Lower lobe of right lung (tissue), 2 donors: ENCODE results near the gene ASB15. TPM values are rescaled to one million over a fixed set of nuclear protein-coding genes. Genes with fewer than 3 reads are reported as not detected.
"Not testable (repeated sequence)": the region's sequence is repeated elsewhere in the genome, so short reads cannot be mapped to it uniquely, and the experiment has no call there.

Experiments used
- ATAC-seq, 2 donors: fragments of 200-7000 bp; cut with Tn5 transposase; one replicate each; pipeline ENCODE4 v1.9.1; 2020 to 2022; ENCODE audit warnings: mild to moderate bottlenecking in 2 of 2, moderate library complexity in 2 of 2
- DNase-seq: peaks from one replicate; pipeline ENCODE4 v3.0.0-alpha.2; 2020
- H3K27ac ChIP-seq: fragments of 200-600 bp; one replicate; pipeline ENCODE4 v1.8.0; 2022
- H3K27me3 ChIP-seq: fragments of 200-600 bp; one replicate; pipeline ENCODE4 v1.8.0; 2022; ENCODE audit warnings: low read depth
- H3K36me3 ChIP-seq: fragments of 200-600 bp; one replicate; pipeline ENCODE4 v1.8.0; 2022; ENCODE audit warnings: mild to moderate bottlenecking
- H3K4me1 ChIP-seq: fragments of 200-600 bp; one replicate; pipeline ENCODE4 v1.8.0; 2022
- H3K4me3 ChIP-seq: fragments of 200-600 bp; one replicate; pipeline ENCODE4 v1.8.0; 2022; ENCODE audit warnings: mild to moderate bottlenecking
- H3K9me3 ChIP-seq: fragments of 200-600 bp; one replicate; pipeline ENCODE4 v1.8.0; 2022
- intact Hi-C: fragments of 100-400 bp; cut with DNase I; formaldehyde crosslinking; loops from one replicate; pipeline ENCODE4 v1.11.0; 2022
- total RNA-seq: library from RNA; stranded (reverse); fragmentation: NEBNext Ultra II Directional; extraction: Animal tissue kit (Norgen Biotek cat#: 25700); gene quantifications from one replicate; pipeline ENCODE4 v1.2.1, GENCODE V29; 2021
- TF ChIP-seq, protein P1 (sequence below): fragments of 200-600 bp; IDR thresholded peaks from one replicate; pipeline ENCODE4 v1.8.0; 2022; ENCODE audit warnings: antibody characterized with exemption, mild to moderate bottlenecking
- donor health status: DM: no; HTN: yes; CAD: no; lungs with severe emphysema.

The ASB15 gene
- total RNA-seq, 1 donor from 2014 or later = not detected

DNA sequence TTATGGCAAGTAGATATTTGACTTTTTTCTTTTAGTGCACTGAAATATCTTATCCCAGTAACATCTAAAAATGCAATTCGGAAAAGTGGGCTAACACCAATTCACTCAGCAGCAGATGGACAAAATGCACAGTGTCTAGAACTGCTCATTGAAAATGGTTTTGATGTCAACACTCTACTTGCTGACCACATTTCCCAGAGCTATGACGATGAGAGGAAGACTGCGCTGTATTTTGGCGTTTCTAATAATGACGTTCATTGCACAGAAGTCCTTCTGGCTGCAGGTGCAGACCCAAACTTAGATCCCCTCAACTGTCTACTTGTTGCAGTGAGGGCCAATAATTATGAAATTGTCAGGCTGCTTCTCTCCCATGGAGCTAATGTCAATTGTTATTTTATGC lies 27.2 kb downstream of the ASB15 start:
- Histone ChIP-seq H3K27ac (no peak overlapping the region), H3K27me3 (no peaks in the 10 kb centered on the region), H3K4me1 (no peaks in the 10 kb centered on the region), H3K4me3 (no peak overlapping the region), H3K36me3 (no peaks in the 10 kb centered on the region), H3K9me3 (no peaks in the 10 kb centered on the region)
- intact Hi-C loops = no loop called here
- ATAC-seq (no peak), DNase-seq (no peak)
- TF ChIP-seq, protein P1, sequence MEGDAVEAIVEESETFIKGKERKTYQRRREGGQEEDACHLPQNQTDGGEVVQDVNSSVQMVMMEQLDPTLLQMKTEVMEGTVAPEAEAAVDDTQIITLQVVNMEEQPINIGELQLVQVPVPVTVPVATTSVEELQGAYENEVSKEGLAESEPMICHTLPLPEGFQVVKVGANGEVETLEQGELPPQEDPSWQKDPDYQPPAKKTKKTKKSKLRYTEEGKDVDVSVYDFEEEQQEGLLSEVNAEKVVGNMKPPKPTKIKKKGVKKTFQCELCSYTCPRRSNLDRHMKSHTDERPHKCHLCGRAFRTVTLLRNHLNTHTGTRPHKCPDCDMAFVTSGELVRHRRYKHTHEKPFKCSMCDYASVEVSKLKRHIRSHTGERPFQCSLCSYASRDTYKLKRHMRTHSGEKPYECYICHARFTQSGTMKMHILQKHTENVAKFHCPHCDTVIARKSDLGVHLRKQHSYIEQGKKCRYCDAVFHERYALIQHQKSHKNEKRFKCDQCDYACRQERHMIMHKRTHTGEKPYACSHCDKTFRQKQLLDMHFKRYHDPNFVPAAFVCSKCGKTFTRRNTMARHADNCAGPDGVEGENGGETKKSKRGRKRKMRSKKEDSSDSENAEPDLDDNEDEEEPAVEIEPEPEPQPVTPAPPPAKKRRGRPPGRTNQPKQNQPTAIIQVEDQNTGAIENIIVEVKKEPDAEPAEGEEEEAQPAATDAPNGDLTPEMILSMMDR = no peak

DNA sequence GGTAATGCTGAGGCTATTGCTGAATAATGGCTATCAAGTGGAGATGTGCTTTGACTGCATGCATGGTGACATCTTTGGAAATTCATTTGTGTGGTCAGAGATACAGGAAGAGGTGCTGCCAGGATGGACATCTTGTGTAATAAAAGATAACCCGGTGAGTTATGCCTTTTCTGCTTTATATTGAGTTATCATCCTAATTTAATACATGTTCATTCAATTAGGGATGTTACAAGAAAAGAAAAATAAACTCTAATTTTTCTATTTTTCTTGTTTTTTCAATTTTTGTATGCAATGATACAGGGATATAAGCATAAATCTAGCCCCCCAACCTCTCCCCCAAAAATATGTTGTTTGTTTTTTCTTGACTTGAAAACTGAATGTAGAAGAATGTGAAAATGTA lies 27.7 kb downstream of the ASB15 start:
- Histone ChIP-seq H3K27ac (no peak overlapping the region), H3K4me1 (no peaks in the 10 kb centered on the region), H3K4me3 (no peak overlapping the region), H3K9me3 (no peaks in the 10 kb centered on the region), H3K36me3 (no peaks in the 10 kb centered on the region), H3K27me3 (no peaks in the 10 kb centered on the region)
- intact Hi-C loops = no loop called here
- TF ChIP-seq, protein P1 = no peak
- ATAC-seq = no peak
- no peak for DNase-seq

DNA sequence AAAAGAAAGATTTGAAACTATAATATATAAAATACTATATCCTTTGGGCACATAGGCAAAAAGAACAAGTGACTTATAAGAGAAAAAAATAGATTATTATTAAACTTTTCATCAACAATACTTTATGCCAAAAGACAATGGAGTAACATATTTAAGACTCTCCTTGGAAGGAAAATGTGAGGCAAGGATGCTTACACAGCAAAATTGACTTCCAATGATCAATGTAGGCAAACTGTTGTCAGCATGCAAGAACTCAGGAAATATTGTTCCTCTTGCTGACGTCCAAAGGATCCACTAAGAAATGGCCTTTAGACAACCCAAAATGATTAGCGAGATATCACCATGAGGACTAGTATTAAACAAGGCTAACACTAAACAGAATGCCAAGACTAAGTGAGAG lies 31.2 kb downstream of the ASB15 start:
- Histone ChIP-seq H3K27me3 (no peaks in the 10 kb centered on the region), H3K36me3 (no peaks in the 10 kb centered on the region), H3K4me3 (no peak overlapping the region), H3K9me3 (no peaks in the 10 kb centered on the region), H3K27ac (no peak overlapping the region), H3K4me1 (no peaks in the 10 kb centered on the region)
- intact Hi-C loops = no loop called here
- no peak for ATAC-seq
- TF ChIP-seq, protein P1 = no peak
- no peak for DNase-seq

DNA sequence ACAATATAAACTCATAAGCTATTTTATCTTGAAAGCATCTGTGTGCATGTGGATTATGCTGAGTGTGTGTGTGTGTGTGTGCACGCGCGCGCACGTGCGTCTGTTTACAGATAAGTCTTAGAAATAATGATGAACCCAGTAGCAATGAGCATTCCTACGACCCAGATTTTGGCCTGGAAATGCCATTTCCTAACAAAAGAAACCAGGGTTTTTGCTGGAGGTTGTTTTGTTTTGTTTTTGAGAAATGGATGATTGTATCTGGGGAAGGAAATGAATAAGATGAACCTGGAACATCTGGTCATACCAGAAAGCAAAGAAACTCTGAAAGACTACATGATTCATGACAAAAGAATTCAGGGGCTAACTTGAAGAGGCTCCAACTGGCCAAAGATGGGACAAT lies 31.9 kb downstream of the ASB15 start:
- H3K4me3 ChIP-seq = no peak overlapping the region
- H3K9me3 ChIP-seq = no peaks in the 10 kb centered on the region
- DNase-seq = no peak
- TF ChIP-seq, protein P1 = no peak
- no peaks in the 10 kb centered on the region for H3K27me3 ChIP-seq
- no peaks in the 10 kb centered on the region for H3K36me3 ChIP-seq
- no peak for ATAC-seq
- intact Hi-C loops = no loop called here
- no peak overlapping the region for H3K27ac ChIP-seq
- H3K4me1 ChIP-seq = no peaks in the 10 kb centered on the region

DNA sequence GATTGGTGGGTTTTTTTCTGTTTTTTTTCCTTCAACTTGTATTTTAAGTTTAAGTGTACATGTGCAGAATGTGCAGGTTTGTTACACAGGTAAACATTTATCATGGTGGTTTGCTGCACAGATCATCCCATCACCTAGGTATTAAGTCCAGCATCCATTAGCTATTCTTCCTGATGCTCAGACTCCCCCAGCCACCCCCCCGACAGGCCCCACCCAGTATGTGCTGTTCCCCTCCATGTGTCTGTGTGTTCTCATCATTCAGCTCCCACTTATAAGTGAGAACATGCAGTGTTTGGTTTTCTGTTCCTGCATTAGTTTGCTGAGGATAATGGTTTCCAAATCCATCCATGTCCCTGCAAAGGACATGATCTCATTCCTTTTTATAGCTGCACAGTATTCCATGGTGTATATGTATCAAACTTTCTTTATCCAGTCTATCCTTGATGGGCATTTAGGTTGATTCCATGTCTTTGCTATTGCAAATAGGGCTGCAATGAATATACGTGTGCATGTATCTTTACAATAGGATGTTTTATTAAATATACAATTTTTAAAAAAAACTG lies 32.5 kb downstream of the ASB15 start:
- H3K9me3 ChIP-seq, H3K36me3 ChIP-seq, H3K4me1 ChIP-seq, H3K27me3 ChIP-seq, ATAC-seq, intact Hi-C loops, H3K4me3 ChIP-seq, H3K27ac ChIP-seq, DNase-seq: not testable (repeated sequence)

DNA sequence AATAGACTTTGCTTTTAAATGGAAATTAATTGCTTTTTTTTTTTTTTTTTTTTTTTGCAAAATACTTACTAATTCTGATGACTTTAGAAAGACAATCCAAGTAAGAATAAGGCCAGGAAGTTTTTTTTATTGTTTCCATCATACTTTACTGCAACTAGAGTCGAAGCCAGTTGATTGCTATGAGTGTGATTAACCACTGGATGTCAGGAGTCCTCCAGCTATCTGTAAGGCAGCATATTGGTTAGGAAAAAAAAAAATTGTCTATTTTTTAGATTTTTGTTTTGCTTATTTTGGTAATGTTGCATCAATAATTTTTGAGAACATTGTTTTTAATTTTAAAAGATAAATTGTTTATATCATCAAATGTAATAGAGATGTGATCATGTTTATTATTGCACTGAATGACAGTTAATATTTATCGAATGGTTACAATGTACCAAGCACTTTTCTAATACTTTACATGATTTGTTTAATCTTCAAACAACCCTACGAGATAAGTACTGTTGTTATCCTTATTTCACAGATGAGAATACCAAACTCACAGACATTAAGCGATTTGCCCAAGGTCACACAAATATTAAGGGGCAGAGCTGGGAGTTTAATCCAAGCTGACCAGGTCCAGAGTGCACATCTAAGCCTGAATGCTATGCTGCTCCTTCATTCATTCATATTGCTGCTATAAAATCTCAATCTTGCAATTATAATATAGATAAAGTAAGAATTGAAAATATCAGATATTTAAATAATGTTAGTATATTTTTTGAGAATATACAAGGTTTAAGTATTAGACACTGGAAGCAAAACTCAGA lies 34.1 kb downstream of the ASB15 start:
- no peaks in the 10 kb centered on the region for H3K27me3 ChIP-seq
- H3K4me1 ChIP-seq = no peaks in the 10 kb centered on the region
- intact Hi-C loops = no loop called here
- ATAC-seq (no peak), DNase-seq (no peak)
- no peaks in the 10 kb centered on the region for H3K9me3 ChIP-seq
- H3K27ac ChIP-seq = no peak overlapping the region
- TF ChIP-seq, protein P1 = peak; percentile 51
- no peak overlapping the region for H3K4me3 ChIP-seq
- no peaks in the 10 kb centered on the region for H3K36me3 ChIP-seq
